Measurements from ENCODE around the gene GCK.

GCK gene

DNA sequence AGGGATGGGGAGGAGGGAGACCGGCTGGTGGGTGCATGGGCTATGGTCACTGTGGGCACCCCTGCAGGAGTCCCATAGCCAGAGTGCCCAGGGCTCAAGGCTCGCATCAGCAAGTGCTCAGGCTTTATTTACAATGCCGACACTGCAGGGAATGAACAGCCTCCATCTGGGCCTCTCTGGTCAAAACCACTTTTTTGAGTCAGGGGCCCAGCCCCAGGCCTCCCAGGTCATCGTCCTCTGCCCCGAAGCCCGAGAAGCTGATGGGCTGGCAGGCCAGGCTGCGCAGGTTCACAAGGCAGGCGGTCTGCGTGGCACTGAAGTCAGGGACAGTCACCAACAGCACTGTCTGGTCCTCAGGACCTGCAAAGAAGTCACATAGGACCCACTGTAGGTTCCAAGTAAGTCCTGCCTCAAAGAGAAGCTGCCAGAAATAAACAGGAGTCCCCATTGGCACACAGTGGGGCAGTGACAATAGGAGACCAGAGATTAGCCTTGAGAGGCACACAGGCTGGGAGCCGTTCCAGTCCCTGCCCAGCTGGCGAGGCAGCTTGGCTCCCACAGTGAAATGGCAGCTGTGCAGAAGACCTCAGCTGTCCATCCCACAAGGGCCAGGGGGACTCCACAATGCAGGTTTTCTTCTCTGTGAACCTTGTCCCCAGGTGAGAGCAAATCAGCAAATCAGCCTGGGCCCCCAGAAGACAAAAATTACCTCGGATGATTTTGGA is 74.5 kb downstream of the GCK start:
- no peak for DNase-seq

DNA sequence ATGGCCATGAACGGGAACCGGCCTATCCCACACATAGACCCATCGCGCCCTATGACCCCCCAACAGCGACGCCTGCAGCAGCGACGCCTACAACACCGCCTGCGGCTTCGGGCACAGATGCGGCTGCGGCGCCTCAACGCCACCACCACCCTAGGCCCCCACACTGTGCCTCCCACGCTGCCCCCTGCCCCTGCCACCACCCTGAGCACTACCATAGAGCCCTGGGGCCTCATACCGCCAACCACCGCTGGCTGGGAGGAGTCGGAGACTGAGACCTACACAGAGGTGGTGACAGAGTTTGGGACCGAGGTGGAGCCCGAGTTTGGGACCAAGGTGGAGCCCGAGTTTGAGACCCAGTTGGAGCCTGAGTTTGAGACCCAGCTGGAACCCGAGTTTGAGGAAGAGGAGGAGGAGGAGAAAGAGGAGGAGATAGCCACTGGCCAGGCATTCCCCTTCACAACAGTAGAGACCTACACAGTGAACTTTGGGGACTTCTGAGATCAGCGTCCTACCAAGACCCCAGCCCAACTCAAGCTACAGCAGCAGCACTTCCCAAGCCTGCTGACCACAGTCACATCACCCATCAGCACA is 75.4 kb downstream of the GCK start:
- no peak for DNase-seq

DNA sequence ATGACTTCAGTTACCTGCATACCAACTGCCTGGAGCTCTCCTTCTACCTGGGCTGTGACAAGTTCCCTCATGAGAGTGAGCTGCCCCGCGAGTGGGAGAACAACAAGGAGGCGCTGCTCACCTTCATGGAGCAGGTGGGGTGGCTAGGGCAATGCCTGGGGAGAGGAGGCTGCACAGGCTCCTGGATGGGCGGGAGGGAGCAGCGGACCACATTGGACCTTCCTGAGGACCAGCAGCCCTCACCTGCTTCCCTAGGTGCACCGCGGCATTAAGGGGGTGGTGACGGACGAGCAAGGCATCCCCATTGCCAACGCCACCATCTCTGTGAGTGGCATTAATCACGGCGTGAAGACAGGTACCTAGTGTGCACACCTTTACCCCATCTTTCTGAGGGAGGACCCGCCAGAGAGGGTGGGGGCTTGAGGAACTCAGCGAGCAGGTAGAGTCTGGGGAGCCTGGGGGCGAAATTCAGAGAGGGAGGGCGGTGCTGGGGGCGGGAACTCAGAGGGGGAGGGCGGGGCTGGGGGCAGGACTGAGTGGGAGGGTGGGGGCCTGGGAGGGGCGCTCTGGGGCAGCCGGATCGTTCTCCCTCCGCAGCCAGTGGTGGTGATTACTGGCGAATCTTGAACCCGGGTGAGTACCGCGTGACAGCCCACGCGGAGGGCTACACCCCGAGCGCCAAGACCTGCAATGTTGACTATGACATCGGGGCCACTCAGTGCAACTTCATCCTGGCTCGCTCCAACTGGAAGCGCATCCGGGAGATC is 76.1 kb downstream of the GCK start:
- no peak for DNase-seq

DNA sequence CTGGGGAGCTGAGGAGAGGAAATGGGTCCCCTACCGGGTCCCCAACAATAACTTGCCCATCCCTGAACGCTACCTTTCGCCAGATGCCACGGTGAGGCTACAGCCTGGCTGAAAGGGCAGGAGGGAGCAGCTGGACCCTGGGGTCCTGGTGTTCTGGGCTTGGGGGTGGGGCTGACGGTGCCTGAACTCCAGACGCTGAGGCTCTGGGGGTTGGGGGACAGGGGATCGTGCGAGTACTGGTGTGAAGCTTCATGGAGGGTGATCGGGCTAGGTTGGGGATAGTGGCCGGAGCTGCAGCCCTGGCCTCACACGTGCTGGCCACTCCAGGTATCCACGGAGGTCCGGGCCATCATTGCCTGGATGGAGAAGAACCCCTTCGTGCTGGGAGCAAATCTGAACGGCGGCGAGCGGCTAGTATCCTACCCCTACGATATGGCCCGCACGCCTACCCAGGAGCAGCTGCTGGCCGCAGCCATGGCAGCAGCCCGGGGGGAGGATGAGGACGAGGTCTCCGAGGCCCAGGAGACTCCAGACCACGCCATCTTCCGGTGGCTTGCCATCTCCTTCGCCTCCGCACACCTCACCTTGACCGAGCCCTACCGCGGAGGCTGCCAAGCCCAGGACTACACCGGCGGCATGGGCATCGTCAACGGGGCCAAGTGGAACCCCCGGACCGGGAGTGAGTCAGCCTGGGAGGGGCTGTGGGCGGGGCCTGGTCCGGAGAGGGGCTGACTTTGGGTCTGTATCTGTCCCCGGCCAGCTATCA is 76.8 kb downstream of the GCK start:
- no peak for DNase-seq

DNA sequence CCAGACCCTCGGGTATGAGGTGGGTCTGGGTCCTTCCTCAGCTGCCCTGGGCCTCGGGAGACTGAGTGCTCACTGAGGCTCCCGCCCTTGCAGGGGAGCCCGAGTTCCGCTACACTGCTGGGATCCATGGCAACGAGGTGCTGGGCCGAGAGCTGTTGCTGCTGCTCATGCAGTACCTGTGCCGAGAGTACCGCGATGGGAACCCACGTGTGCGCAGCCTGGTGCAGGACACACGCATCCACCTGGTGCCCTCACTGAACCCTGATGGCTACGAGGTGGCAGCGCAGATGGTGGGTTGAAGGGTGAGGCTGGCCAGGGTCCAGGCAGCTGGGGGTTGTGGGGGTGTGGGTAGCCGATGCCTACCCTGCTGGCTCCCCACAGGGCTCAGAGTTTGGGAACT is 77.5 kb downstream of the GCK start:
- DNase-seq = no peak

DNA sequence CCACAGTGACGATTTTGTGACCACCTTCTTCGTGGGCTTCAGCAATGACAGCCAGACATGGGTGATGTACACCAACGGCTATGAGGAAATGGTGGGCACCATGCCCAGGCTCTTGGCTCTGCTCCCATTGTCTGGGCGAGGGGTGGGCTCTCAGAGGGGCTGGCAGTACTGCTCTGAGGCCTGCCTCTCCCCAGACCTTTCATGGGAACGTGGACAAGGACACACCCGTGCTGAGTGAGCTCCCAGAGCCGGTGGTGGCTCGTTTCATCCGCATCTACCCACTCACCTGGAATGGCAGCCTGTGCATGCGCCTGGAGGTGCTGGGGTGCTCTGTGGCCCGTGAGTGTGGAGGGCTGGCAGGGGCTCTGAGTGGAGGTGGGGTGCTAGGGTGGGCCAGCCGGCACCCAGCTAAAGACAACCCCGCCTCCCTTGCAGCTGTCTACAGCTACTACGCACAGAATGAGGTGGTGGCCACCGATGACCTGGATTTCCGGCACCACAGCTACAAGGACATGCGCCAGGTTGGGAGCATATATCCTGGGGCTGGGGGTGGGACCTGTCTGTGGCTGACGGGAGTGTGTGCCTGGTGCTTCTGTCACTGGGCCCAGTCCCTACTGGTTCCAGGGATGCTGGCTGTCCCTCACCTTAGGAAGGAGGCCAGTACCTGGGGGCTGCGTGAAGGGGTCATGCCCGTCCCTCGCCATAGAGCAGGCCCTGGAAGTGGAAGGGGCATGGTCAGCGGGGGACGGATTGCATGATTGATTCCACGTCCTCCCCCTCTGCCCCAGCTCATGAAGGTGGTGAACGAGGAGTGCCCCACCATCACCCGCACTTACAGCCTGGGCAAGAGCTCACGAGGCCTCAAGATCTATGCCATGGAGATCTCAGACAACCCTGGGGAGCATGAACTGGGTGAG is 78.3 kb downstream of the GCK start:
- DNase-seq = no peak

DNA sequence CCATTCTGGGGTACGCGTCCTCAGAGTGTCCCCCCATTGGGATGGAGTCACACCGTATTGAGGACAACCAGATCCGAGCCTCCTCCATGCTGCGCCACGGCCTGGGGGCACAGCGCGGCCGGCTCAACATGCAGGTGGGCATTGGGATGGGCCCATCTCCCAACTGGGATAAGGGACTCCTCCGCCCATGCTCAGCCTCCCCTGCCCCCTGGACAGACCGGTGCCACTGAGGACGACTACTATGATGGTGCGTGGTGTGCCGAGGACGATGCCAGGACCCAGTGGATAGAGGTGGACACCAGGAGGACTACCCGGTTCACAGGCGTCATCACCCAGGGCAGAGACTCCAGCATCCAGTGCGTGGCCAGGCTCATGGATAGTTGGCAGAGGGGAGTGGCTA is 79.2 kb downstream of the GCK start:
- no peak for DNase-seq

DNA sequence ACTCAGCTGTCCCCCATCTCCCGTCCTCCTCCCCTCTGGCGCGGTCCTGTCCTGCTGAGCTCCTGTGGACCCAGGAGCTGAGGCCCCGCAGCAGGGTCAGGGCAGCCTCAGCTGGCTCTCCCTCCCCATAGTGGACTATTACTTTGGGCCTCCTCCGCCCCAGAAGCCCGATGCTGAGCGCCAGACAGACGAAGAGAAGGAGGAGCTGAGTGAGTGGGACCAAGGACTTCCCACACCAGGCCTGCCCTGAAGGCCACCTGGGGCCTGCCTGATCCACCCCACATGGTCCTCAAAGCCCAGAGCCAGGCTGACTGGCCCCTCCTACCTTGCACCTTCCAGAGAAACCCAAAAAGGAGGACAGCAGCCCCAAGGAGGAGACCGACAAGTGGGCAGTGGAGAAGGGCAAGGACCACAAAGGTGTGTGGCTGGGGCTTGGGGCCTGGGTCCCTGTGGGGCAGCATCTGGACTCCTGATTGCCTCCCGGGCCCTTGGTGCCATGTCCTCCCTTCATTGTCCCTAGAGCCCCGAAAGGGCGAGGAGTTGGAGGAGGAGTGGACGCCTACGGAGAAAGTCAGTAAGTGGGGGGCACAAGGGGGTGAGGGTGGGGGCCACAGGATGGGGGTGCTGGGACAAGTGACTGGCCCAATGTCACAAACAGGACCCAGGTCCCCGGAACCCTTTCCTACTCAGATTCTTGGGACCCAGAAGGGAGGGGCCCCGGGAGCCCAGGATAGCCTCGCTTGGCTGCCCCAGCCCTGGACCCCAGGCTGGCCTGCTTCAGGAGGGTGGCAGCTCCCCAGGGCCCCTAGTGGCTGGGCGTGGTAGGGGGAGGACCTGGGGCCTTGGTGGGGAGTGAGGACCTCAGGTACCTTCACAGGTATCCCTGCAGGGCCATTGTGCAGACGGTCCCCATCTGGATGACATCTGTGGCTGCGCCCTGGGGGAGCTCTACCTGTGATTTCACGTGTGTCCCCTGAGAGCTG is 80.2 kb downstream of the GCK start:
- DNase-seq = no peak

DNA sequence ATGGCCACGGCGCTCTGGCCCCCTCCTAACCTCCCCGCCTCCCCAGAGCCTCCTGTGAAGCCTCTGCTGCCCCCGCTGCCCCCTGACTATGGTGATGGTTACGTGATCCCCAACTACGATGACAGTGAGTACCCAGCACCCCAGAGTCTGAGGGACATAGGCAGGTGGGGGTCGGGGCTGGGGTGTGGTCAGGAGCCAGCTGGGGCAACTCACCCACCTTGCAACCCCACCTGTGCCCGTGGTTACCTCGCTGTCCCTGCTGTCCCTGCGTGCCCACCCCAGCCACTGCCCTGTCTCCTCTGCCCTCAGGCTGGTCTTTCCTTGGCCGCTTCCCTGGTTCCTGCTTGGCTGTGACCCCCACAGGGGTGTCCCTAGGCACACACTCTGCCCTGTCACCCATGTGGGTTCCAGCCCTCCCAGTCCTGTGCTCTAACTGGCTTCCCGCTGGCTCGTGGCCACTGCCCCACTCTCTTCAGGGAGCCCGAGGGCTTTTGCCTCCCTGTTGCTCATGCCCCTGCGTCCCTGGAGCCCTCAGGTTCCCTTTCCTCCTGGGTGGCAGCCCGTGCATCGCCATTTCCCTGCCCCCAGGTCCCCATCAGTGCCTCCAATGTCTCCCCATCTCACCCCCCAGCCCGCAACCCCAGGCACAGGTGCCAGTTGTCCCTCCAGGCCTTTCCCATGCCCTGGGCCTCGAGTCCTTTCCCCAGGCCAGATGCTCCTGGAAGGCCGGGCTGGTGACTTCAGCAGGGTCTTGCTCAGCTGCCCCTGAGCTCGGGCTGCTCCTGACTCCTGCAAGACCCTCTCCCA is 81.1 kb downstream of the GCK start:
- DNase-seq = no peak

DNA sequence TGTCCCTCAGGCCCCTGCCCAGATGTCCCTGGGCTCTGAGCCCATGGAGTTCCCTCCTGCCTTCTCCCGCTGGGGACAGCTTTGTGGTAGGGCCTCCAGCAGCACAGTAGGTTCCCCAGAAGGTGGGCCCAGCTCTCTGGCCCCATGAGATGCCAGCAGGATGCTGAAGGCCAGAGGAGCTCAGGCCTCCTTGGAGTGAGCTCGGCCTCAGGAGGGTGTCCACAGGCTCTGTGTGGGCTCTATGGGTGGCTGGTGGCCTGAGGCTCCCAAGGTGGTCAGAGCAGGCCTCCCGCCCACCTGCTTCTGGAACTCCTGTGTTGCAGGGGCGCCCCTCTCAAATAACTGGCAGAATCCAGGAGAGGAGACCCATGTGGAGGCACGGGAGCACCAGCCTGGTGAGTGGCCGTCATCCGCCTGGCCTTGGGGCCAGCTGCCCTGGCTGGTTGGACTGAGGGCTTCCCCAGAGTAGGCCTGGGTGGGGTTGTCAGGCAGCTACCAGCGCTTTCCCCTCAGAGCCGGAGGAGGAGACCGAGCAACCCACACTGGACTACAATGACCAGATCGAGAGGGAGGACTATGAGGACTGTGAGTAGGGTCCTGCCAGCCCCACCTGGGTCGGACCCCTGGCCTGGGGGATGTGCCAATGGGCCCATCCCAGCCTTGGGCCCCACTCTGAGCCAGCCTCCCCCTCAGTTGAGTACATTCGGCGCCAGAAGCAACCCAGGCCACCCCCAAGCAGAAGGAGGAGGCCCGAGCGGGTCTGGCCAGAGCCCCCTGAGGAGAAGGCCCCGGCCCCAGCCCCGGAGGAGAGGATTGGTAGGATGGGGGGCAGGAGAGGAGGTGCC is 81.9 kb downstream of the GCK start:
- DNase-seq = no peak

DNA sequence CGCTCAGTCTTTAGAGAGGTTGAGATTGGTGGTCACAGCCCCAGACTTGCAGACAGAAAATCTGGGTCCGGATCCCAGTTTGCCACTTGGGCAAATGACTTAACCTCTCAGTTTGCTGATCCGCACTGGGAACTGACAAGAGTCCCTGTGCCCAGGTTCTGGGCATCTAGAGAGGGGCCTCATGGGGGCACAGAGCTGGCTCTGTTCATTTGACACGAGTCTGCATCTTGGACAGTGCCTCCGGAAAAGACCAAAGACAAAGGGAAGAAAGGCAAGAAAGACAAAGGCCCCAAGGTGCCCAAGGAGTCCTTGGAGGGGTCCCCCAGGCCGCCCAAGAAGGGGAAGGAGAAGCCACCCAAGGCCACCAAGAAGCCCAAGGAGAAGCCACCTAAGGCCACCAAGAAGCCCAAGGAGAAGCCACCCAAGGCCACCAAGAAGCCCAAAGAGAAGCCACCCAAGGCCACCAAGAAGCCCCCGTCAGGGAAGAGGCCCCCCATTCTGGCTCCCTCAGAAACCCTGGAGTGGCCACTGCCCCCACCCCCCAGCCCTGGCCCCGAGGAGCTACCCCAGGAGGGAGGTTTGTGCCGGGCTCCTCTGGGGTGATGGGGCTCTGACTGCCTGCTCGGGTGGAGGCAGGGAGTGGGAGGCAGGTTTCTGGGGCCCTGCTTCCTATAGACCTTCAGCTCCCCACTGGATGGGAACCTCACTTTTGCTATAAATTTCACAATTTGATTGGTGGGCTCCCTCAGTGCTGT is 82.8 kb downstream of the GCK start:
- DNase-seq = no peak

DNA sequence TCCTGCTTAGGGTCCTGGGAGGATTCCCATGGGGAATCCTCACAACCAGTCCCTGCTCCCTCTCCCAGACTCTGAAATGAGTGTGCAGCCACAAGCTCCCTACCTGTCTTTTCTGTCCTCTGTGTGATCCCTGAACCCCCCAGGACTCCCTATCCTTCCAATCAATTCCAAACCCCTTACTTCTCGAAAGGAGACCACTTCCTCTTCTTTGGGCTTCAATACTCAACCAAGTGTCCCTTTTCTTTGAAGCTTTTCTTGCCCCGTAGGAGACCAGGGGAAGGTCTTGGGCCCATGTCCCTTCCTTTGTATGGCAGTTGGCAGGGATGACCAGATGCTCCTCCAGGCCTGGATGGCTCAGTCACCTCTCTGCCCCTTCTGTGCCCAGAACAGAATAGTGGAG is 83.4 kb downstream of the GCK start:
- DNase-seq = no peak

DNA sequence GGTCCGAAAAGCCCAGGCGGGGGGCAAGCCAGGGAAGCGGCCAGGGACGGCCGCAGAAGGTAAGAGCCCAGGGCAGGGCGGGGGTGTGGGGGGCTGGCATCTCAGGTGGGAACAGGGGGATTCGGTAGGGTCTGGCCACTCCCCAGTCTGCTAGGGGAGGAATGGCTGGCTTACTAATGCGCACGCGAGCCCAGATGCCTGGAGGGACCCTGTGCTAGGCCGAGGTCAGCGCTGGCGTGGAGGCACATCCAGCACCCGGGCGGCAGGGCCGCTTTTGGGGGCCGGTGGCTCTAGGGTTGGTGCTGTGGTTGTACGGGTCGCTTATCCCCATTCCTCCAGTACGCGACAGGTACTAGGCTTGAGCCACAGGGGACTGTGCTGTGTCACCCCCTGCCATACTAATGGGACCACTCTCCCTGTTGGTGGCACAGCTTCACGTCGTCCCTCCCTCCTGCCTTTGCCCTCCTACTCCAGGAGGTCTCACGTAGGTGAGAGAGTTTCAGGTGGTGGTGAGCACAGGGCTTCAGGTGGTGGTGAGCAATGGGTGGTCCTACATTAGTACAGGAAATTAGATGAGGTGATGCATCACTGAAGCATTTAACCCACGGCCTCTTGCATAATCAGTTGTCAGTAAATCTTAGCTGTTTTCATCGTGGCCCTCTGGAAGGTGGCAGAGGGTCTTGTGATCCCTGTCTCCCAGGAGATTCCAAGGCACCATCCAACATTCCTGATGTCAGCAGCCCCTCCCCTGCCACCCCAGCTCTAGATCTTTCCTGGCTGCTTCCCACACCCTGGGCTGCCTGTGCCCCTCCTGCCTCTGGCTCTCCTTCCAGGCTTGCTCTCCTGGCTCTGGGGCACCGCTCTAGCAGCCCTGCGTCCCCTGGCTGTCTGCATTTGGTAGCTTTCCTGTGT is 84.1 kb downstream of the GCK start:
- peak; percentile 81 for DNase-seq

DNA sequence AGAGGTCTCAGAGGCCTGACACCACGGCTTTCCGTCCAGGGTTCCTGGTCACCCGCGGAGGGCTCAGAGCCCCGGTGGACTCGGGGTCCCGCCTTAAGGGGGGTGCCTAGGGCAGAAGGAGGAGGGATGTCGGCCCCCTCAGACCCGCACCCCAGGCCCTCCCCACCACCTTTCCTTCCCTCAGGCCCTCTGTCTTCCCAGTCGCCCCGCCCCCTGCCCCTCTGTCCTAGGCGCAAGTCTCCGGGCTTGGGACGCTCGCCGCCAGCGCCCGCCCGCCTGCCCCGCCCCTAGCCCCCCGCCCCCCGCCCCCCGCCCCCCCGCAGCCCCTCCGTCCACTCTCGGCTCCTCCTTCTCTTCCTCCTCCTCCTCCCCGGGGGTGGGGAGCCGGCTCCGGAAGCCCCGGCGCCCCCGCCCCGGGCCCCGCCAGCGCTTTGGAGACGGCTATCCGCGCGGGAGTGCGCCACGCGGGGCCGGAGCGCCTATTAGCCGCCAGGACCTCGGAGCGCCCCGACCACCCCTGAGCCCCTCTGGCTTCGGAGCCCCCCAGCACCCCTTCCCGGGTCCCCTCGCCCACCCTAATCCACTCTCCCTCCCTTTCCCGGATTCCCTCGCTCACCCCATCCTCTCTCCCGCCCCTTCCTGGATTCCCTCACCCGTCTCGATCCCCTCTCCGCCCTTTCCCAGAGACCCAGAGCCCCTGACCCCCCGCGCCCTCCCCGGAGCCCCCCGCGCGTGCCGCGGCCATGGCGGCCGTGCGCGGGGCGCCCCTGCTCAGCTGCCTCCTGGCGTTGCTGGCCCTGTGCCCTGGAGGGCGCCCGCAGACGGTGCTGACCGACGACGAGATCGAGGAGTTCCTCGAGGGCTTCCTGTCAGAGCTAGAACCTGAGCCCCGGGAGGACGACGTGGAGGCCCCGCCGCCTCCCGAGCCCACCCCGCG is 85.0 kb downstream of the GCK start, which contains the start of gene AEBP1:
Gene AEBP1 (plus strand): TSS at position 423 of the 937 bp plus-strand sequence. CDS start 321 bp downstream, at position 744.
- peak; percentile 45 for DNase-seq

DNA sequence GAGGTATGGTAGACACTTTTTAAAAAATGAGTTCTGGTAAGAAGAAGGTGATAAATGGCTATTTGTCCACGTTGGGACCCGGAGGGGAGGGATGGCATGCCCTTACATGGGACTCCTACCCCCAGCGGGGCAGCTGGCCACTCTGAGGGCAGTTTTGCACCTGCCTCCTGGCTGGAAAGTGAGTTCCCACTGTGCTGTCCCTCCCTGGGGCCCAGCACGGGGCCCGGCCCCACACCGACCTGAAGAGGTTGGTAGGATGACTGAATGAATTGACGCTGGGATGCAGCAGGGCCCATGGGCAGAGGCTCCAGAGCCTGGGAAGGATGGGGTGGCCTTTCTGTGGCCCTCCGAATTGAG is 85.7 kb downstream of the GCK start:
- no peak for DNase-seq

Data from fibroblast of skin of right biceps (primary cell).